Neural progenitor cell (in vitro differentiated cells): Measurements from ENCODE around the gene UMAD1. TPM values are rescaled to one million over a fixed set of nuclear protein-coding genes. Genes with fewer than 3 reads are reported as not detected.
A peak's percentile ranks its signal among the peaks of the same experiment; 100 is the strongest.

Experiments
- DNase-seq: peaks from one replicate; pipeline ENCODE4 v3.0.0-alpha.2; 2016; ENCODE audit warnings: low spot score
- H2AFZ ChIP-seq: fragments of 200-600 bp; sonication (generic); replicated peaks from 2 replicates; pipeline ENCODE4 v1.6.1; 2016; ENCODE audit warnings: antibody characterized with exemption
- H3F3A ChIP-seq: fragments of 200-600 bp; sonication (generic); 2 replicates; pipeline ENCODE4 v1.6.1; 2016; ENCODE audit warnings: antibody characterized with exemption, low read depth
- H3K27ac ChIP-seq: fragments of 200-600 bp; sonication (generic); 2 replicates; pipeline ENCODE4 v1.5.1; 2016; ENCODE audit warnings: mild to moderate bottlenecking
- H3K27me3 ChIP-seq: fragments of 200-600 bp; sonication (generic); 2 replicates; pipeline ENCODE4 v1.6.1; 2016; ENCODE audit warnings: mild to moderate bottlenecking, moderate library complexity
- H3K36me3 ChIP-seq: fragments of 200-600 bp; sonication (generic); 2 replicates; pipeline ENCODE4 v1.5.1; 2016
- H3K4me1 ChIP-seq: fragments of 200-600 bp; sonication (generic); 2 replicates; pipeline ENCODE4 v1.6.1; 2016; ENCODE audit warnings: mixed run types
- H3K4me2 ChIP-seq: fragments of 200-600 bp; sonication (generic); 2 replicates; pipeline ENCODE4 v1.6.1; 2016
- H3K4me3 ChIP-seq: fragments of 200-600 bp; sonication (generic); 2 replicates; pipeline ENCODE4 v1.5.1; 2016
- H3K79me2 ChIP-seq: fragments of 200-600 bp; sonication (generic); 2 replicates; pipeline ENCODE4 v1.6.1; 2016; ENCODE audit warnings: low read depth
- H3K9ac ChIP-seq: fragments of 200-600 bp; sonication (generic); 2 replicates; pipeline ENCODE4 v1.6.1; 2016
- H3K9me3 ChIP-seq: fragments of 200-600 bp; sonication (generic); 2 replicates; pipeline ENCODE4 v1.5.1; 2016; ENCODE audit warnings: low read depth
- H4K20me1 ChIP-seq: fragments of 200-600 bp; sonication (generic); 2 replicates; pipeline ENCODE4 v1.6.1; 2016; ENCODE audit warnings: low read depth
- H3K27ac Mint-ChIP-seq: 3 replicates; pipeline ENCODE4 v1.8.0; 2021; ENCODE audit warnings: mixed read lengths
- H3K27me3 Mint-ChIP-seq: 2 replicates; pipeline ENCODE4 v1.8.0; 2022; ENCODE audit warnings: low read depth, mild to moderate bottlenecking, inconsistent platforms, moderate library complexity, mixed read lengths; ENCODE audit not compliant: insufficient read depth
- H3K36me3 Mint-ChIP-seq: 3 replicates; pipeline ENCODE4 v1.8.0; 2021; ENCODE audit warnings: mixed read lengths
- H3K4me1 Mint-ChIP-seq: 3 replicates; pipeline ENCODE4 v1.8.0; 2021; ENCODE audit warnings: mixed read lengths
- H3K4me3 Mint-ChIP-seq: 3 replicates; pipeline ENCODE4 v1.8.0; 2021; ENCODE audit warnings: mild to moderate bottlenecking, moderate library complexity, mixed read lengths
- H3K9me3 Mint-ChIP-seq: 3 replicates; pipeline ENCODE4 v1.8.0; 2020; ENCODE audit warnings: mixed read lengths
- CTCF ChIP-seq: fragments of 200-600 bp; sonication (generic); IDR thresholded peaks from 2 replicates; pipeline ENCODE4 v1.5.1; 2017; ENCODE audit warnings: antibody characterized with exemption, mild to moderate bottlenecking
- EZH2 ChIP-seq: fragments of 200-600 bp; sonication (generic); IDR thresholded peaks from 2 replicates; pipeline ENCODE4 v1.6.1; 2017; ENCODE audit warnings: antibody characterized with exemption, mild to moderate bottlenecking, moderate library complexity
- EZH2phosphoT487 ChIP-seq: fragments of 200-600 bp; sonication (generic); IDR thresholded peaks from 2 replicates; pipeline ENCODE4 v1.6.1; 2017; ENCODE audit warnings: antibody characterized with exemption
- total RNA-seq: library from RNA; depleted of rRNA; stranded (reverse); fragments of >200 nt; gene quantifications from 2 replicates; pipeline ENCODE4 v1.2.3, GENCODE V29; 2015; ENCODE audit warnings: low replicate concordance

Gene UMAD1
- total RNA-seq, 1 donor from 2014 or later: 23.0 TPM

- no peak overlapping the region for H3K9ac ChIP-seq
- H3K36me3 ChIP-seq: no peaks in the 10 kb centered on the region
- H3K4me1 Mint-ChIP-seq: no peaks in the 10 kb centered on the region
- no peak overlapping the region for H2AFZ ChIP-seq
- no peak for TF ChIP-seq EZH2
- no peak for TF ChIP-seq CTCF
- no peak for TF ChIP-seq EZH2phosphoT487
- no peak overlapping the region for H3K4me3 Mint-ChIP-seq
- H3K4me2 ChIP-seq: no peak overlapping the region
- no peak overlapping the region for H3K27ac Mint-ChIP-seq
- H3K9me3 ChIP-seq: no peaks in the 10 kb centered on the region
- no peaks in the 10 kb centered on the region for H3K9me3 Mint-ChIP-seq
- no peaks in the 10 kb centered on the region for H3K36me3 Mint-ChIP-seq
- peaks cover 6% of the 10 kb centered on the region for H3K4me1 ChIP-seq
- H3K27me3 ChIP-seq: no peaks in the 10 kb centered on the region
- no peaks in the 10 kb centered on the region for H3K79me2 ChIP-seq
- H4K20me1 ChIP-seq: no peaks in the 10 kb centered on the region
- H3F3A ChIP-seq: no peaks in the 10 kb centered on the region
- no peak overlapping the region for H3K27ac ChIP-seq
- DNase-seq: peak; percentile 23
- no peak overlapping the region for H3K4me3 ChIP-seq
- no peaks in the 10 kb centered on the region for H3K27me3 Mint-ChIP-seq
These were observed 117.0 kb downstream of the UMAD1 start for GRCh38 chr7:7757576-7757975.

GRCh38 chr7:7761340-7761973, 120.9 kb downstream of the UMAD1 start:
- Histone ChIP-seq H3K4me1 (peaks cover 6% of the 10 kb centered on the region), H2AFZ (no peak overlapping the region), H3K4me3 (no peak overlapping the region), H4K20me1 (no peaks in the 10 kb centered on the region), H3K9ac (no peak overlapping the region), H3K79me2 (no peaks in the 10 kb centered on the region), H3K4me2 (no peak overlapping the region), H3K9me3 (no peaks in the 10 kb centered on the region), H3K27me3 (no peaks in the 10 kb centered on the region), H3K27ac (no peak overlapping the region), H3F3A (no peaks in the 10 kb centered on the region), H3K36me3 (no peaks in the 10 kb centered on the region)
- H3K4me3 Mint-ChIP-seq: no peak overlapping the region
- no peak for DNase-seq
- no peak overlapping the region for H3K27ac Mint-ChIP-seq
- TF ChIP-seq EZH2phosphoT487 (no peak), CTCF (no peak), EZH2 (no peak)
- no peaks in the 10 kb centered on the region for H3K27me3 Mint-ChIP-seq
- H3K9me3 Mint-ChIP-seq: no peaks in the 10 kb centered on the region
- no peaks in the 10 kb centered on the region for H3K36me3 Mint-ChIP-seq
- no peaks in the 10 kb centered on the region for H3K4me1 Mint-ChIP-seq

GRCh38 chr7:7761974-7762779, 121.6 kb downstream of the UMAD1 start:
- no peak overlapping the region for H3K4me2 ChIP-seq
- no peak overlapping the region for H3K27ac ChIP-seq
- Mint-ChIP-seq H3K4me1 (no peaks in the 10 kb centered on the region), H3K27ac (no peak overlapping the region), H3K27me3 (no peaks in the 10 kb centered on the region), H3K36me3 (no peaks in the 10 kb centered on the region), H3K9me3 (no peaks in the 10 kb centered on the region), H3K4me3 (no peak overlapping the region)
- H3K36me3 ChIP-seq: no peaks in the 10 kb centered on the region
- no peaks in the 10 kb centered on the region for H3K27me3 ChIP-seq
- no peaks in the 10 kb centered on the region for H3K9me3 ChIP-seq
- H4K20me1 ChIP-seq: no peaks in the 10 kb centered on the region
- no peaks in the 10 kb centered on the region for H3K79me2 ChIP-seq
- H3K9ac ChIP-seq: no peak overlapping the region
- no peak overlapping the region for H3K4me3 ChIP-seq
- no peak overlapping the region for H2AFZ ChIP-seq
- TF ChIP-seq CTCF (no peak), EZH2phosphoT487 (no peak), EZH2 (no peak)
- H3K4me1 ChIP-seq: peaks cover 6% of the 10 kb centered on the region
- DNase-seq: no peak
- H3F3A ChIP-seq: no peaks in the 10 kb centered on the region
